Measurements from ENCODE around the gene ITGA2B.

GRCh38 chr17:44360144-44360533 lies 29.3 kb downstream of the ITGA2B start:
- TF ChIP-seq EZH2 (IDR thresholded peaks at IDR 0.05; ENCODE audit: borderline replicate concordance, low read length) = no peak
- TF ChIP-seq CTCF (conservative IDR thresholded peaks at IDR 0.05 in 1 of 2, IDR thresholded peaks at IDR 0.05 in 1 of 2; ENCODE audit: extremely low read depth in 1 of 2, insufficient read depth in 1 of 2, low read depth in 1 of 2, low read length in 2 of 2) = no peak
